Activated T-helper 1 cell treated with anti-CD3 and anti-CD28 coated beads, Interleukin-12 subunit alpha, Interleukin-12 subunit beta, Interleukin-2, Interleukin-4 antibody, amounts not matched to agents 30 ng/mL and 10 ng/mL and 1 ng/mL, durations not matched to agents 14 hours and 24 hours and 36 hours (primary cell): ENCODE results near the gene WTAP. TPM values are rescaled to one million over a fixed set of nuclear protein-coding genes. Genes with fewer than 3 reads are reported as not detected.

ENCODE experiments used
- DNase-seq: peaks from one replicate; pipeline ENCODE4 v3.0.0; 2021; ENCODE audit warnings: low spot score
- H3K27ac Mint-ChIP-seq: one replicate; pipeline ENCODE4 v1.8.0; 2021; ENCODE audit warnings: mild to moderate bottlenecking, mixed read lengths
- H3K27me3 Mint-ChIP-seq: one replicate; pipeline ENCODE4 v1.8.0; 2022; ENCODE audit warnings: mild to moderate bottlenecking, moderate library complexity, mixed read lengths; ENCODE audit not compliant: insufficient read depth
- H3K36me3 Mint-ChIP-seq: one replicate; pipeline ENCODE4 v1.8.0; 2021; ENCODE audit warnings: low read depth, mixed read lengths
- H3K4me1 Mint-ChIP-seq: one replicate; pipeline ENCODE4 v1.8.0; 2021; ENCODE audit warnings: low read depth, mixed read lengths
- H3K4me3 Mint-ChIP-seq: one replicate; pipeline ENCODE4 v1.8.0; 2021; ENCODE audit warnings: mild to moderate bottlenecking, moderate library complexity, mixed read lengths
- H3K9me3 Mint-ChIP-seq: one replicate; pipeline ENCODE4 v1.8.0; 2021; ENCODE audit warnings: mixed read lengths
- intact Hi-C: fragments of 100-400 bp; cut with micrococcal nuclease; formaldehyde crosslinking; loops from one replicate; pipeline ENCODE4 v1.15.1; 2024
- total RNA-seq: library from RNA; stranded (reverse); gene quantifications from 2 replicates; pipeline ENCODE4 v1.2.3, GENCODE V29; 2022

WTAP gene
- total RNA-seq, 1 donor from 2014 or later: 125 TPM

DNA sequence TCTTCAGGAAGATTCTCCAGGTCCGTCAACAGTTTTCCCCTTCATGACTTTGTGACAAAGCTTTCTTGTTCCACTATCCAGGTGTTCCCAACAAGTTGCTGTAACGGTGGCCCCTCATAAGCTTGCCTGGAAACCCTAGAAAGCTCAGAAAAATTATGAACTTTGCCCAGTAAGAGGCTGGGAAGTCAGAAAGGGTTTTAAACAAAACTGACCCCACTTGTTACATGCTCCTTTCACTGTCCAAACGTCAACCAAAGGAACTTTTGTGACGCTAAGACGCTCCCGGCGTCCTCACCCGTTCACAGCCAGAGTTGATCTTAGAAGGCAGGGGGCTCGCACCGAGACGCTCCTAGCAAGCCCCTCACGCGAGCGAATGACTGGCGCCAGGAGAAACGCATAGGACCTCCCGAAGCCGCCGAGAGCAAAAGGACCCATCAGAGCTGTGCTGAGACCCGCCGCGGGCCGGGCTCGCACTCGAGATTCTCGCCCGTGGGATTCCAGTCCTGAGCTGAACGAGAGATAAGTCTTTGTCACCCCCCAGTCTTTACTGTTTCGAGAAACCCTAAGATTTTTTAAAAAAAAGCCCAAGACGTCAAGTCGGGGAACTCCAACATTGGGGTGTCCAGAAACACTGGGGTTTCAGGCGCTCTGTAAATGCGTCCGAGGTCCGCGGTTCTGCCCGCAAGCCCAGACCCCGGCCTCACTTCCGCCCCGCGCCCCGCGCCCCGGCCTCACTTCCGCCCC lies 34.0 kb downstream of the WTAP start:
- H3K4me3 Mint-ChIP-seq: peak overlapping the region; percentile 89
- no peak for DNase-seq
- H3K4me1 Mint-ChIP-seq: peaks cover 37% of the 10 kb centered on the region
- peaks cover 36% of the 10 kb centered on the region for H3K36me3 Mint-ChIP-seq
- no peaks in the 10 kb centered on the region for H3K9me3 Mint-ChIP-seq
- peak overlapping the region; percentile 93 for H3K27ac Mint-ChIP-seq
- no peaks in the 10 kb centered on the region for H3K27me3 Mint-ChIP-seq
- intact Hi-C loops: loop anchor here (2.0 to 5.0 kb wide), 2 partner anchors 14 to 909 kb away; no protein-coding TSS in a partner anchor

DNA sequence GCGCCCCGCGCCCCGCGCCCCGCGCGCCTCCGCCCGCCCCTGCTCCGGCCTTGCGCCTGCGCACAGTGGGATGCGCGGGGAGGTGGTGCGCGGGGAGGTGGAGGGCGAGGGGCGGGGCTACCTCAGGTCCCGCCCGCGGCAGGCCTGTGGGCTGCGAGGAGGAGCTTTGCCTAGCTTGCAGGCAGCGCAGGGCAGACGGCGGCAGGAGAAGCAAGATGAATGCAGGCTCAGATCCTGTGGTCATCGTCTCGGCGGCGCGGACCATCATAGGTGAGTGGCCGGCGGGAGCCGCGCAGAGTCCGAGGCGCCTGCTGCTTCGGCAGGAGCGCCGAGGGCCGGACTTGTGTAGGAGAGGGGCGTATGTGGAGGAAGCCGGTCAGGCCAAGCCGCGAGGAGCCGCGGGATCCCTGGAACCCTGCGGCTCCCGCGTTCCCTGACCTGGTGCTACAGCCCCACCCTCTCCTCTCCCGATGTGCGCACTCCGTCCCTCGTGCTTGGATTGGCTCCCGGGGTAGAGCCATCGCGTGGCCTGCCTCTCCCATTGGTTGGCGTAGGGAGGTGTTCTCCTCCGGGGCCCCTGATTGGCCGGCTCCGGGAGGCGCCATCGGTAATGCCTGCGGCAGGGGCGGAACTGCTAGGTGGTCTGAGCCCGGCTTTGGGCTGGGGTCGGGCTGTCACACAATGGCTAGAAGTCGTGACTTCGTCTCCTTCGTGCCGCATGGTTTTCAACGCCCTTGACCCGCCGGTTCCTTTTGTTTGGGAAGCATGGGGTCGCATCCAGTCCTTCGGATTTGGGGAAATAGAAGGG lies 34.8 kb downstream of the WTAP start, which contains the start of gene ACAT2:
Gene ACAT2, plus strand, starts transcription at position 173 of the 808 bp plus-strand sequence. Its CDS starts 43 bp downstream, at position 216.
- Mint-ChIP-seq H3K36me3 (peaks cover 40% of the 10 kb centered on the region), H3K27ac (peak within 1 kb of the TSS; percentile 93), H3K9me3 (no peaks in the 10 kb centered on the region), H3K27me3 (no peaks in the 10 kb centered on the region), H3K4me3 (peak within 1 kb of the TSS; percentile 97), H3K4me1 (peaks cover 45% of the 10 kb centered on the region)
- peak; percentile 94 for DNase-seq
- intact Hi-C loops: loop anchor here (1.0 to 5.0 kb wide), 5 partner anchors 15 to 910 kb away; partner anchors contain the start of genes SOD2 and TCP1

DNA sequence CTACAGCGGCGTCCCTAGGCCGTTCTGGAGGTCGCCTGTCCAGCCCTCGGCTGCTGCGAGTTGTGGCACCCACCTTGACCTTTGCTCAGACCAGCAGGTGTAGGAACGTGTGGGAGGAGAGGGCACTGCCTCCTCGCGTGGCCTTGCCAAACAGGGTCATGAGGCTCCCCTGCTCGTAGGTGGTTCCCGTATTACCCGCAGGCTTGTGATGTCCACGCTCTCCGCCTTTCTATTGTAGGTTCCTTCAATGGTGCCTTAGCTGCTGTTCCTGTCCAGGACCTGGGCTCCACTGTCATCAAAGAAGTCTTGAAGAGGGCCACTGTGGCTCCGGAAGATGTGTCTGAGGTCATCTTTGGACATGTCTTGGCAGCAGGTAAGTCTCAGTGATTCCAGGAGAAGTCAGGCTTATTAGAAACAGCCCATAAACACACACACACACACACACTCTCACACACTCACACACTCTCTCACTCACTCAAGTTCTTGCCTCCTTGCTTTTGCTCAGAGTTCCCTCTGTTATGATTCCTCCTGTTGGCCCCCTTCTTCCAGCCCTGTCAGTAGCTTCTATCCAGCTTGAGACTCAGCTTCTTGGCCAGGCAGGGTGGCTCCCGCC lies 35.5 kb downstream of the WTAP start:
- H3K4me3 Mint-ChIP-seq: peak overlapping the region; percentile 97
- peak overlapping the region; percentile 92 for H3K27ac Mint-ChIP-seq
- peaks cover 43% of the 10 kb centered on the region for H3K36me3 Mint-ChIP-seq
- H3K9me3 Mint-ChIP-seq: no peaks in the 10 kb centered on the region
- H3K4me1 Mint-ChIP-seq: peaks cover 46% of the 10 kb centered on the region
- H3K27me3 Mint-ChIP-seq: no peaks in the 10 kb centered on the region
- no peak for DNase-seq
- intact Hi-C loops: loop anchor here (1.0 to 5.0 kb wide), 4 partner anchors 27 to 910 kb away; partner anchors contain the start of genes SOD2 and TCP1

DNA sequence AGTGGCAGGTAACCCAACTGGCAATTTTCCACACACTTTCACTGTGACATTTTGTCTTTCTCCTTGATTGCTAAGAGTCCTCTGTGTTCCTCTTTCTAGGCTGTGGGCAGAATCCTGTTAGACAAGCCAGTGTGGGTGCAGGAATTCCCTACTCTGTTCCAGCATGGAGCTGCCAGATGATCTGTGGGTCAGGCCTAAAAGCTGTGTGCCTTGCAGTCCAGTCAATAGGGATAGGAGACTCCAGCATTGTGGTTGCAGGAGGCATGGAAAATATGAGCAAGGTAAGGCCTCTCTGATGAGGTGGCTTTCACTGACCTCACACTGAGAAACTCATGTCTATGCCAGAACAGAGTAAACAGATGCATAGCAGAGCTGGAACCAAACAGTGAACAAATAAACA lies 39.6 kb downstream of the WTAP start:
- H3K27ac Mint-ChIP-seq: peak overlapping the region; percentile 65
- H3K27me3 Mint-ChIP-seq: no peaks in the 10 kb centered on the region
- peaks cover 38% of the 10 kb centered on the region for H3K4me1 Mint-ChIP-seq
- H3K9me3 Mint-ChIP-seq: no peaks in the 10 kb centered on the region
- no peak for DNase-seq
- H3K36me3 Mint-ChIP-seq: peaks cover 58% of the 10 kb centered on the region
- intact Hi-C loops: no loop called here
- H3K4me3 Mint-ChIP-seq: no peak overlapping the region

DNA sequence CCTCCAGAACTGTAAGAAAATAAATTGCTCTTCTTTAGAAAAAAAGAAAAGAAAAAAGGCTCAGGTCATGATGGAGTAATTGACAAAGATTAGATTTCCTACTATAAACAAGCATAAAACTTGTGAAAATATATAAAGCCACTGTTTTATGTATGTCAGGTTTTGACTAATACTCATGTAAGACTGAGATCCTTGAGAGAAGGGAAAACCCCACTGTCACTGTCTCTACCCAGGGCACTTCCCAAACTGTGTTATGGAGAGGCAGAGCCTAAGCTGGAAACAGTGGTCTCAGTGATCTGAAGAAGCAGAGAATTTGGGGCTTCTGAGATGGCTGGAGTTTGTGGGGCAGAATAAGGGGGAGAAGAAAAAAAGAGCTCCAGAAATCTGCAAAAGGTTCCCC lies 42.2 kb downstream of the WTAP start:
- no peaks in the 10 kb centered on the region for H3K27me3 Mint-ChIP-seq
- intact Hi-C loops: no loop called here
- peaks cover 30% of the 10 kb centered on the region for H3K4me1 Mint-ChIP-seq
- H3K36me3 Mint-ChIP-seq: peaks cover 70% of the 10 kb centered on the region
- H3K27ac Mint-ChIP-seq: peak overlapping the region; percentile 81
- H3K9me3 Mint-ChIP-seq: no peaks in the 10 kb centered on the region
- no peak for DNase-seq
- H3K4me3 Mint-ChIP-seq: no peak overlapping the region

DNA sequence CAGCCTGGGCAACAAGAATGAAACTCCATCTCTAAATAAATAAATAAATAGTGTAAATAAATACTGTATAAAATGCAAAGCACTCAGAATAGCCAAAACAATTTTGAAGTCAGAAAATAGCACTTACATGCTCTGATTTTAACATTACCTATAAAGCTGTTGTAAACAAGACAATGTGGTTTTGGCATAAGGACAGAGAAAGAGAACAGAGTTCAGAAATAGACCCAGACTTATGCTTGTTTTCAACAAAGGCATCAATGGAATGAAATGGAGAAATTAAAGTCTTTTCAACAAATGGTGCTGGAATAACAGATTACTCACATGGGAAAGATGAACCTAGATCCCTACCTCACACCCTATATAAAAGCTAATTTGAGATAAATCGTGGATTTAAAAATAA lies 44.9 kb downstream of the WTAP start:
- Mint-ChIP-seq H3K4me1 (peaks cover 15% of the 10 kb centered on the region), H3K27me3 (no peaks in the 10 kb centered on the region), H3K27ac (no peak overlapping the region), H3K4me3 (no peak overlapping the region), H3K36me3 (peaks cover 68% of the 10 kb centered on the region), H3K9me3 (no peaks in the 10 kb centered on the region)
- DNase-seq: no peak
- intact Hi-C loops: no loop called here

DNA sequence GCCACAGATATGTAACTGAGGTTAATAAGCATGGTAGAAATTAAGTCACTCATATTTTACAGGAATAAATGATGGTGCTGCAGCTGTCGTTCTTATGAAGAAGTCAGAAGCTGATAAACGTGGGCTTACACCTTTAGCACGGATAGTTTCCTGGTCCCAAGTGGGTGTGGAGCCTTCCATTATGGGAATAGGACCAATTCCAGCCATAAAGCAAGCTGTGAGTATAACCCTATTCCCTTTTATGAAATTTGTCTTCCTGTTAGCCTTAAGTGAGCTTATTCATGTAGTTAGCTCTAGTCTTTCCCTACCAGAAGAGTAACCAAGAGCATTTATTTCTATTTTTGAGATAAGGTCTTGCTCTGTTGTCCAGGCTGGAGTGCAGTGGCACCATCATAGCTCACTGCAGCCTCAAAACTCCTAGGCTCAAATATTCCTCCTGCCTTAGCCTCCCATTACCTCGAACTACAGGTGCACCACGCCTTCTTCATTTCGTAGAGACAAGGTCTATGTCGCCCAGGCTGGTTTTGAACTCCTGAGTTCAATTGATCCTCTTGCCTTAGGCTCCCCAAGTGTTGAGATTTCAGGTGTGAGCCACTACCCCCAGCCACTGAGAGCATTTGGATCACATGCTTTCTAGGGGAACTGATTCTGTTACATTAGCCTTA lies 50.1 kb downstream of the WTAP start:
- no peaks in the 10 kb centered on the region for H3K9me3 Mint-ChIP-seq

DNA sequence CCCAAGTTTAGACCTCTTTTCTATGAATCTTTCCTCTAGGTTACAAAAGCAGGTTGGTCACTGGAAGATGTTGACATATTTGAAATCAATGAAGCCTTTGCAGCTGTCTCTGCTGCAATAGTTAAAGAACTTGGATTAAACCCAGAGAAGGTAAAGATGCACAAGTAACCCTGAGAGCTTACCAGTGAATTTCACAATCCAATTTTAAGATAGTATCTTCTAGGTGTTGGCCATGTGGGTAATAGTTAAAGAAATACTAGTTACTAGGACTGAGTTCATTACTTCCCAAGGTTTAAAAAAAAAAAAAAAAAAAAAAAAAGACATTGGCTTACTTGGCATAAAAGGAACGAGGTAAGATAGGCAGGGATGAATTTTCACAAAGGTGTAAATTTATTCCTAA lies 50.8 kb downstream of the WTAP start:
- Mint-ChIP-seq H3K4me3 (no peak overlapping the region), H3K27ac (no peak overlapping the region), H3K27me3 (no peaks in the 10 kb centered on the region), H3K4me1 (peaks cover 21% of the 10 kb centered on the region), H3K36me3 (peaks cover 70% of the 10 kb centered on the region), H3K9me3 (no peaks in the 10 kb centered on the region)
- DNase-seq: no peak
- intact Hi-C loops: no loop called here

More for the DNA sequence above, 50.1 kb downstream of the WTAP start:
- no peaks in the 10 kb centered on the region for H3K27me3 Mint-ChIP-seq
- DNase-seq: no peak
- H3K27ac Mint-ChIP-seq: no peak overlapping the region
- intact Hi-C loops: no loop called here
- H3K4me3 Mint-ChIP-seq: no peak overlapping the region
- peaks cover 14% of the 10 kb centered on the region for H3K4me1 Mint-ChIP-seq
- peaks cover 64% of the 10 kb centered on the region for H3K36me3 Mint-ChIP-seq

DNA sequence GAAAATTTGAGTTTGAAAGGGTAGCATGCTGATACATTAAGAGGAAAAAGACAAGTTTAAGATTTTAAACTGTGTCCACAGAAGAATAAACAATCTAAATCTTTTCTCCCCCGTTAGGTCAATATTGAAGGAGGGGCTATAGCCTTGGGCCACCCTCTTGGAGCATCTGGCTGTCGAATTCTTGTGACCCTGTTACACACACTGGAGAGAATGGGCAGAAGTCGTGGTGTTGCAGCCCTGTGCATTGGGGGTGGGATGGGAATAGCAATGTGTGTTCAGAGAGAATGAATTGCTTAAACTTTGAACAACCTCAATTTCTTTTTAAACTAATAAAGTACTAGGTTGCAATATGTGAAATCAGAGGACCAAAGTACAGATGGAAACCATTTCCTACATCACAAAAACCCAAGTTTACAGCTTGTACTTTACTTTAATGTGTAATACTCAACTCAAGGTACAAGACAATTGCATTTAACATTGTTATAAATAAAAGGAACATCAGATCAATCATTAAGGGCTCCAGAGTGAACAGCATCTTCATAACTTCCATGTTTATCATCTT lies 51.3 kb downstream of the WTAP start:
- intact Hi-C loops: no loop called here
- peaks cover 22% of the 10 kb centered on the region for H3K4me1 Mint-ChIP-seq
- H3K27me3 Mint-ChIP-seq: no peaks in the 10 kb centered on the region
- no peaks in the 10 kb centered on the region for H3K9me3 Mint-ChIP-seq
- no peak overlapping the region for H3K27ac Mint-ChIP-seq
- DNase-seq: no peak
- H3K36me3 Mint-ChIP-seq: peaks cover 68% of the 10 kb centered on the region
- H3K4me3 Mint-ChIP-seq: no peak overlapping the region

DNA sequence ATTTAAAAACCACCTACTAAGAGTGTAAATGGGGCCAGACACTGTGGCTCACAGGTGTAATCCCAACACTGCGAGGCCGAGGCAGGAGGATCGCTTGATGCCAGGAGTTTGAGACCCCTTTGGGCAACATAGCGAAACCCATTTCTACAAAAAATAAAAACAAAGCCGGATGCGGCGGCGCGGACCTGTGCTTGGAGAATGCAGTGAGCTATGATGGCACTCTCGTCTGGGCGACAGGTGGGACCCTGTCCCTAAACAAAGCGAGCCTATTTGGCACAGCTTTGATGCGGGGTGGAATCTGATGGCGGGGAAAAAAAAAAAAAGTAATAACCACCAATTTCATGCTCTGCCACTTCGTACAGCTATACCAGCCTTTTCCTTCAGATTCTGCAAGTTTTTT lies 61.0 kb downstream of the WTAP start:
- H3K36me3 Mint-ChIP-seq: peaks cover 57% of the 10 kb centered on the region
- H3K27ac Mint-ChIP-seq: peak overlapping the region; percentile 86
- no peaks in the 10 kb centered on the region for H3K27me3 Mint-ChIP-seq
- peak overlapping the region; percentile 96 for H3K4me3 Mint-ChIP-seq
- intact Hi-C loops: loop anchor here (2.0 to 5.0 kb wide), 3 partner anchors 36 to 971 kb away; partner anchors contain the start of gene EZR
- peak; percentile 4 for DNase-seq
- H3K9me3 Mint-ChIP-seq: no peaks in the 10 kb centered on the region
- H3K4me1 Mint-ChIP-seq: peaks cover 60% of the 10 kb centered on the region

DNA sequence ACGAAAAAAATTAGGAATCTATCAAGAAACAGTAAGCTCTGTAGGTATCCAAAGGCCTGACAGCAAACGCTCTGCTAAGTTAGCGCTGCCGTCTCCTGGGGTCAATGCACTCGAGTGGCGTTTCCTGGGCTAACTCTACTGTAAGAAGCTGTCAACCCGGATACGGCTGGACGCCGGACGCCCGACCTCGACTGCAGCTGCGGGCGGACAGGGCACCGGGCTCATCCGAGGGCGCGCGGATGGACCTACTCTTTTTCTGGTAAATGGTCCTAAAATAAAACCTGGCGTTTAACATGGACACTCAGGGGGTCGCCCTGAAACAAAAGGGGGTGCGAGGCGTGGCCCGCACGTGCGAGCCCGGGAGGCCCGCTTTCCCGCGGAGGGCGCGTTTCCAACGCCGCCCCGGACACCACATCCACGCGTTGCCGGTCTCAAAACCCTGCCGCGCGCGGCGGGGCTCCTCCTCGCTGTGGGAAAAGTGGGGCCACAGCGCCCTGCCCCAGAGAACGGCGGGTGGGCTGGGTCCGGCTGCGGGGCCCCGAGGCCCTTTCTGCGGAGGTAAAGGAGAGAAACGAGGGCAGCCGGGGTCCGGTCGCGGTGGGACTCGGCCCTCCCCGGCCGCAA lies 61.6 kb downstream of the WTAP start:
- peak overlapping the region; percentile 96 for H3K4me3 Mint-ChIP-seq
- H3K9me3 Mint-ChIP-seq: no peaks in the 10 kb centered on the region
- H3K36me3 Mint-ChIP-seq: peaks cover 55% of the 10 kb centered on the region
- intact Hi-C loops: loop anchor here (1.0 to 5.0 kb wide), 7 partner anchors 27 to 972 kb away; partner anchors contain the start of genes ACAT2, EZR, SOD2 and WTAP
- H3K27me3 Mint-ChIP-seq: no peaks in the 10 kb centered on the region
- H3K27ac Mint-ChIP-seq: peak overlapping the region; percentile 86
- H3K4me1 Mint-ChIP-seq: peaks cover 61% of the 10 kb centered on the region
- peak; percentile 15 for DNase-seq
